Lung (tissue), 12 donors: ENCODE data around the gene CAPZA1. TPM values are rescaled to one million over a fixed set of nuclear protein-coding genes. Genes with fewer than 3 reads are reported as not detected.

Experiments used
- ATAC-seq: fragments of 200-7000 bp; cut with Tn5 transposase; one replicate; pipeline ENCODE4 v1.9.1; 2020; ENCODE audit warnings: moderate number of reproducible peaks; ENCODE audit not compliant: insufficient read depth, low FRiP score
- DNase-seq, 3 donors: peaks; one replicate each; pipeline ENCODE4 v3.0.0-alpha.2; 2013 to 2017
- H3K27ac ChIP-seq, 2 donors: one replicate each; pipeline ENCODE4 v1.5.1; 2013; ENCODE audit warnings: mild to moderate bottlenecking in 2 of 2, moderate library complexity in 2 of 2, control low read depth in 1 of 2, inconsistent platforms in 1 of 2, low read depth in 1 of 2, low read length in 1 of 2
- H3K27me3 ChIP-seq, 3 donors: one replicate each; pipeline ENCODE4 v1.5.1; 2013; ENCODE audit warnings: low read length in 2 of 3; ENCODE audit not compliant: control insufficient read depth in 3 of 3, insufficient read depth in 3 of 3
- H3K36me3 ChIP-seq, 4 donors: one replicate each; pipeline ENCODE4 v1.5.1; 2013; ENCODE audit warnings: low read length in 4 of 4, mild to moderate bottlenecking in 1 of 4, moderate library complexity in 1 of 4; ENCODE audit not compliant: control insufficient read depth in 4 of 4, insufficient read depth in 4 of 4
- H3K4me1 ChIP-seq, 5 donors: one replicate each; pipeline ENCODE4 v1.5.1; 2013; ENCODE audit warnings: low read length in 5 of 5, mild to moderate bottlenecking in 2 of 5, moderate library complexity in 1 of 5; ENCODE audit not compliant: control insufficient read depth in 5 of 5, insufficient read depth in 5 of 5
- H3K4me3 ChIP-seq: one replicate; pipeline ENCODE4 v1.5.1; 2013; ENCODE audit warnings: mild to moderate bottlenecking, control low read depth, moderate library complexity
- H3K9ac ChIP-seq, 2 donors: one replicate each; pipeline ENCODE4 v1.5.1; 2013; ENCODE audit warnings: low read length in 2 of 2, control low read depth in 1 of 2; ENCODE audit not compliant: insufficient read depth in 1 of 2
- H3K9me3 ChIP-seq, 4 donors: one replicate each; pipeline ENCODE4 v1.5.1; 2013; ENCODE audit warnings: low read length in 3 of 4, mild to moderate bottlenecking in 1 of 4, moderate library complexity in 1 of 4; ENCODE audit not compliant: control insufficient read depth in 4 of 4, insufficient read depth in 3 of 4
- WGBS, 2 donors: extraction: QIAGEN DNeasy Blood & Tissue Kit; methylation state at CpG; one replicate each; pipeline ENCODE4 v1.1.7; 2013; 5-methylcytosine and 5-hydroxymethylcytosine counted together
- polyA plus RNA-seq, 2 donors: library from polyadenylated mRNA; stranded (reverse); fragments of 200-250 nt; gene quantifications; one replicate each; pipeline ENCODE4 v1.2.1, GENCODE V29; 2013
- total RNA-seq, 2 donors: library from RNA; depleted of rRNA in 1 of 2; stranded (reverse); fragments of >200 nt in 1 of 2; gene quantifications; one replicate each; pipeline ENCODE4 v1.2.1, GENCODE V29; 2014 to 2021
- TF ChIP-seq, protein P1 (sequence below): IDR thresholded peaks from 2 replicates; pipeline ENCODE4 v1.5.1; 2012; ENCODE audit warnings: mild to moderate bottlenecking; ENCODE audit errors: control extremely low read depth, extremely low read depth
- donor health status: control.
- donor health status: control.
- donor health status: Bipolar disorder and iron deficiency.
- donor health status: healthy.
- donor health status: DM: yes; HTN: yes; CAD: no.

Gene CAPZA1
- total and polyA plus RNA-seq, 4 donors = 72.3 to 167 (median 106) TPM

DNA sequence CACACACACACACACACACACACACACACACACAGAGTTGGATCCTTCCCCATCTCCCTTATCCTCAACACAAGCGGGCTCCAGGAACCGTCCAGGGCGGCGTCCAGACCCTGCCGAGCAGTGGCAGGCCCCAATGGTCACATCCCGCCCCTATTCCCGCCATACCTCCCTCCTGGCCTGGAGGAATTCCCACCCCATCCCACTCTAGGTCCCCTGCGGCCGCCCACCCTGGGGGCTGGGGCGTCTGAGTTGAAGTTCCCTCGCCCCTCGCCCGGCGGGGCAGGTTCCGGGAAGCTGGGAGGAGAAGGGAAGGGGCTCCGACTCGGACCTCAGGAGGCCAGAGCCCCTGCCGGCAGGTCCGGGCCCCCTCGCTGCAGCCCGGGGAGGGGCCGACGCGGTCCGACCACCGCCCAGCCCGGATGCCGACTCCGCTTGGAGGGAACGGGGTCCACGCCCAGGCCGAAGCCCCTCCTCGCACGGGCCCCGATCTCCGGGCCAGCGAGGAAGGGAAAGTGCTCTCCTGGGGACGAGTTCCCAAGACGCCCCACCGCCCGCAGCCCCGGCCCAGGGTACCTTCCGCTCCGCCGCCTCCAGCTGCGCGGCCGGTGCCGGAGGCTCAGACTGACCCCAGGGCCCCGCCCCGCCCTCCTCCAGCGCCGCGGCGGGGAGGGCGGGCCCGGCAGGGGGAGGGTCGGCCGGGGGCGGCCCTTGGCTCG lies 87.0 kb downstream of the CAPZA1 start, which contains the start of gene RHOC:
TSS of gene RHOC (minus strand) at position 623 of the 716 bp plus-strand sequence. CDS start 3,328 bp downstream, outside the sequence.
- no peaks in the 10 kb centered on the region for H3K27me3 ChIP-seq
- WGBS, 2 donors = 2 to 4% methylated on average over 46 to 61 of the region's 61 CpGs
- ATAC-seq (peak; percentile 86), DNase-seq (peak; percentile 40 to 83 (median 76))
- peak within 1 kb of the TSS; percentile 87 to 99 for H3K27ac ChIP-seq
- peaks cover 0 to 8% (median 3%) of the 10 kb centered on the region in 4 donors for H3K36me3 ChIP-seq
- H3K9me3 ChIP-seq = no peaks in the 10 kb centered on the region
- peak within 1 kb of the TSS; percentile 81 for H3K4me3 ChIP-seq
- peak within 1 kb of the TSS; percentile 18 to 73 for H3K9ac ChIP-seq
- H3K4me1 ChIP-seq = peaks cover 5 to 28% (median 15%) of the 10 kb centered on the region in 5 donors
- TF ChIP-seq, protein P1, sequence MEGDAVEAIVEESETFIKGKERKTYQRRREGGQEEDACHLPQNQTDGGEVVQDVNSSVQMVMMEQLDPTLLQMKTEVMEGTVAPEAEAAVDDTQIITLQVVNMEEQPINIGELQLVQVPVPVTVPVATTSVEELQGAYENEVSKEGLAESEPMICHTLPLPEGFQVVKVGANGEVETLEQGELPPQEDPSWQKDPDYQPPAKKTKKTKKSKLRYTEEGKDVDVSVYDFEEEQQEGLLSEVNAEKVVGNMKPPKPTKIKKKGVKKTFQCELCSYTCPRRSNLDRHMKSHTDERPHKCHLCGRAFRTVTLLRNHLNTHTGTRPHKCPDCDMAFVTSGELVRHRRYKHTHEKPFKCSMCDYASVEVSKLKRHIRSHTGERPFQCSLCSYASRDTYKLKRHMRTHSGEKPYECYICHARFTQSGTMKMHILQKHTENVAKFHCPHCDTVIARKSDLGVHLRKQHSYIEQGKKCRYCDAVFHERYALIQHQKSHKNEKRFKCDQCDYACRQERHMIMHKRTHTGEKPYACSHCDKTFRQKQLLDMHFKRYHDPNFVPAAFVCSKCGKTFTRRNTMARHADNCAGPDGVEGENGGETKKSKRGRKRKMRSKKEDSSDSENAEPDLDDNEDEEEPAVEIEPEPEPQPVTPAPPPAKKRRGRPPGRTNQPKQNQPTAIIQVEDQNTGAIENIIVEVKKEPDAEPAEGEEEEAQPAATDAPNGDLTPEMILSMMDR = no peak

DNA sequence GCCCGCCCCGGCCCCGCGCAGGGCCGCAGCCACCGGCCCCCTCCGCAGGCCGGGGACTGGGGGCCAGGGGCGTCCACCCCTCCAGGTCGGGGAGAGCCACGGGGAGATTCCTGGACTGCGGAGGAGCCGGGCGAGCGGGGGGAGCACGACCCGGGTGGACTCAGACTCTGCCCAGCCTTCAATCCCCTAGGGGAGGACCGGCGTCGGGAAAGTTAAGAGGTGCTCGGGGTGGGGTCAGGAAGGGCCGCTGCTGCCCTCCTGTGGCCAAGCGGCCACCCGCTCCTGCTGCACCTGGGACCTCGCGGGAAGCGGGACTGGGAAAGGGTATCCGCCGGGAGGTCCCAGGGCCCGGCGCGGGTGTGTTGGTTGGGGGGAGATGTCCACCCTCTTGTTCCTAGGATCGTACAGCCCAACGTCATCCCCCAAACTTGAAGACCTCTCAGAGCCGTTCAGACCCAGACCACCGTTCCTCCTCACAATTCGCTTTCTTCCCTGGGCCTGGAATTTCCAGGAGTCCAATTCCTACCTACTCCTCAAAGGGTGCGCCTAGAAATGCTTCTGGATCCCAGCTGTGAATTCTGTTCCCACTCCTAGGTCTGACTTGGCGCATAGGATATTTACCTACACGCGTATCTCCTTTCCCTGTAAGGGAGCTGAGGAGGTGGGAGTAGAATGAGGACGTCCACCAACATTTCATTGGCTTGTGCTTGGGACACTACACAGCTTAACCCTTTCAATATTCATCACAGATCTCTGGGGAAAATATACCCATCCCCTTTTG lies 87.8 kb downstream of the CAPZA1 start:
- no peaks in the 10 kb centered on the region for H3K9me3 ChIP-seq
- DNase-seq (peak; percentile 89 to 93 (median 90)), ATAC-seq (peak; percentile 75)
- TF ChIP-seq, protein P1 = peak; percentile 80
- WGBS, 2 donors = 6 to 10% methylated on average over 32 to 42 of the region's 42 CpGs
- H3K9ac ChIP-seq = no peak overlapping the region
- H3K27ac ChIP-seq = peak overlapping the region; percentile 62 to 99
- peaks cover 5 to 28% (median 13%) of the 10 kb centered on the region in 5 donors for H3K4me1 ChIP-seq
- H3K4me3 ChIP-seq = peak overlapping the region; percentile 81
- peaks cover 0 to 5% (median 2%) of the 10 kb centered on the region in 4 donors for H3K36me3 ChIP-seq
- peaks cover 0 to 3% (median 0%) of the 10 kb centered on the region in 3 donors for H3K27me3 ChIP-seq

DNA sequence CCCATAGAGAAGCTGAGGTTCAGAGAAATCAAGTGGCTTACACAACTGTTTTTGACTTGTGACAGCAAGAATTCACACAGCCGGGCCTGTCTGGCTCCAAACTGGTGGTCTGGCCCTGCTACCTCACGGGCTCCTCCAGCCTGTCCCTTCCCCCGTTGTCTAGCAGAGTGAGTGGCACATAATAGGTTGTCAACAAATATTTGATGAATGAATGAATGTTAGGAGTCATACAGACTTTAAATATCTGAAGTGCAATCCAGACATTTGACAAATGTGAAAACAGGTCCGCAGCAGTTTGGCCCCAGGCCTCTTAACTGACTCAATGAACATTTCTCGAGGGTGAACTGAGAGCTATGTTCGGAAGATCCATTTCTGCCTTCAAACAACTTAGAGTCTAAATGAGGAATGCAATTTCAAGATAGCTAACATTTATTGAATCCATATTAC lies 88.4 kb downstream of the CAPZA1 start:
- ATAC-seq (no peak), DNase-seq (no peak)
- H3K36me3 ChIP-seq = peaks cover 0 to under 1% (median 0%) of the 10 kb centered on the region in 4 donors
- TF ChIP-seq, protein P1 = no peak
- no peak overlapping the region for H3K9ac ChIP-seq
- peaks cover 5 to 28% (median 12%) of the 10 kb centered on the region in 5 donors for H3K4me1 ChIP-seq
- H3K9me3 ChIP-seq = no peaks in the 10 kb centered on the region
- no peak overlapping the region for H3K4me3 ChIP-seq
- H3K27ac ChIP-seq = no peak overlapping the region
- WGBS, 2 donors = 59 to 79% methylated on average over 6 of the region's 6 CpGs
- H3K27me3 ChIP-seq = peaks cover 0 to 4% (median 0%) of the 10 kb centered on the region in 3 donors
